Hepatocyte (in vitro differentiated cells): ENCODE results near the gene TMCO6. TPM values are rescaled to one million over a fixed set of nuclear protein-coding genes. Genes with fewer than 3 reads are reported as not detected.
A peak's percentile ranks its signal among the peaks of the same experiment; 100 is the strongest.
"Not testable (repeated sequence)": the region's sequence is repeated elsewhere in the genome, so short reads cannot be mapped to it uniquely, and the experiment has no call there.

Source experiments
- DNase-seq: peaks from one replicate; pipeline ENCODE4 v3.0.0-alpha.2; 2016; ENCODE audit warnings: low spot score
- H2AFZ ChIP-seq: fragments of 200-600 bp; sonication (generic); 2 replicates; pipeline ENCODE4 v1.6.0; 2016; ENCODE audit warnings: antibody characterized with exemption, mild to moderate bottlenecking
- H3K27ac ChIP-seq: fragments of 200-600 bp; sonication (generic); 2 replicates; pipeline ENCODE4 v1.5.1; 2016; ENCODE audit warnings: mild to moderate bottlenecking
- H3K27me3 ChIP-seq: fragments of 200-600 bp; sonication (generic); 2 replicates; pipeline ENCODE4 v1.6.1; 2016
- H3K36me3 ChIP-seq: fragments of 200-600 bp; sonication (generic); replicated peaks from 2 replicates; pipeline ENCODE4 v1.5.1; 2016; ENCODE audit warnings: low read depth; ENCODE audit not compliant: insufficient read depth
- H3K4me1 ChIP-seq: fragments of 200-600 bp; sonication (generic); 2 replicates; pipeline ENCODE4 v1.5.1; 2016; ENCODE audit warnings: mild to moderate bottlenecking, moderate library complexity; ENCODE audit not compliant: insufficient read depth
- H3K4me2 ChIP-seq: fragments of 200-600 bp; sonication (generic); 2 replicates; pipeline ENCODE4 v1.6.0; 2016
- H3K4me3 ChIP-seq: fragments of 200-600 bp; sonication (generic); 2 replicates; pipeline ENCODE4 v1.5.1; 2016; ENCODE audit warnings: mild to moderate bottlenecking
- H3K79me2 ChIP-seq: fragments of 200-600 bp; sonication (generic); 2 replicates; pipeline ENCODE4 v1.6.0; 2017; ENCODE audit warnings: mild to moderate bottlenecking
- H3K9me2 ChIP-seq: fragments of 200-600 bp; sonication (generic); replicated peaks from 2 replicates; pipeline ENCODE4 v1.6.0; 2017; ENCODE audit warnings: mild to moderate bottlenecking; ENCODE audit not compliant: insufficient read depth
- H3K9me3 ChIP-seq: fragments of 200-600 bp; sonication (generic); 2 replicates; pipeline ENCODE4 v1.5.1; 2016; ENCODE audit warnings: low read depth, mild to moderate bottlenecking
- H4K20me1 ChIP-seq: fragments of 200-600 bp; sonication (generic); 2 replicates; pipeline ENCODE4 v1.6.0; 2016; ENCODE audit warnings: mild to moderate bottlenecking; ENCODE audit not compliant: insufficient read depth, poor library complexity, severe bottlenecking
- CTCF ChIP-seq: fragments of 200-600 bp; sonication (generic); IDR thresholded peaks from 2 replicates; pipeline ENCODE4 v1.5.1; 2016; ENCODE audit warnings: antibody characterized with exemption, mild to moderate bottlenecking; ENCODE audit not compliant: poor library complexity
- EZH2 ChIP-seq: fragments of 200-600 bp; sonication (generic); IDR thresholded peaks from 2 replicates; pipeline ENCODE4 v1.6.1; 2016; ENCODE audit warnings: antibody characterized with exemption, mild to moderate bottlenecking, borderline replicate concordance
- EZH2phosphoT487 ChIP-seq: fragments of 200-600 bp; sonication (generic); IDR thresholded peaks from one replicate; pipeline ENCODE4 v1.6.1; 2018; ENCODE audit warnings: antibody characterized with exemption, mild to moderate bottlenecking, low read depth, moderate library complexity; ENCODE audit not compliant: unreplicated experiment, severe bottlenecking
- WGBS: methylation state at CpG from one replicate; pipeline ENCODE4 v1.1.6; 2016; ENCODE audit warnings: low lambda C conversion rate; ENCODE audit errors: missing lambda C conversion rate; 5-methylcytosine and 5-hydroxymethylcytosine counted together
- polyA plus RNA-seq: library from polyadenylated mRNA; unstranded; fragments of >200 nt; fragmentation: Nextera tagmentation; extraction: Ambion mirVana; gene quantifications from 2 replicates; pipeline ENCODE4 v1.2.1, GENCODE V29; 2016
- total RNA-seq: library from RNA; depleted of rRNA; stranded (reverse); fragments of >200 nt; gene quantifications from 2 replicates; pipeline ENCODE4 v1.2.3, GENCODE V29; 2014

Gene TMCO6
- total and polyA plus RNA-seq, 2 experiments from 2014 or later = 13.1 to 25.8 TPM

DNA sequence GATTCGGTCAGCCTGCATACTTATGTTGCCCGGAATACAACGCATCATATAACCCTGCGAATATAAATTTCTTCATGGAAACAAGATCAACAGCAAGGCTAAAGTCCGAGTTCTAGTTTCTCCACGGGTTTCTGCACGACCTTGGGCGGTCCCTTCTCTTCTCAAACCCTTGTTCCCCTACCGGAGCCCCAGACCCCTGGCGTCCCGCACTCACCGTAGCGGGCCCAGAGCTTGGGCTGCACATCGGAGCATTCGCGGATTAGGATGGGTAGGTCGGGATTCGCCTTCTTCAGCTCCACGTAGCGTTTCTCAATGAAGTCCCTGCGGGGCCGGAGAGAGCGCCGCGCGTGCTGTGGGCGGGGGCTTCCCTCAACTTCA lies 7.8 kb downstream of the TMCO6 start:
- Histone ChIP-seq H3K4me2 (peak overlapping the region; percentile 96), H4K20me1 (no peaks in the 10 kb centered on the region), H3K4me3 (peak overlapping the region; percentile 48), H3K27ac (peak overlapping the region; percentile 69), H3K9me2 (no peaks in the 10 kb centered on the region), H3K79me2 (peaks cover 48% of the 10 kb centered on the region), H3K4me1 (peaks cover 3% of the 10 kb centered on the region), H3K27me3 (no peaks in the 10 kb centered on the region), H2AFZ (peak overlapping the region; percentile 72), H3K9me3 (no peaks in the 10 kb centered on the region), H3K36me3 (no peaks in the 10 kb centered on the region)
- 2% methylated on average over 27 of the region's 27 CpGs for WGBS
- peak; percentile 13 for DNase-seq
- TF ChIP-seq EZH2 (no peak), CTCF (no peak), EZH2phosphoT487 (no peak)

GRCh38 chr5:140658870-140659269 lies 19.6 kb downstream of the TMCO6 start:
- Histone ChIP-seq H3K27ac (no peak overlapping the region), H3K27me3 (no peaks in the 10 kb centered on the region), H2AFZ (no peak overlapping the region), H3K36me3 (no peaks in the 10 kb centered on the region), H3K4me2 (no peak overlapping the region), H3K9me3 (no peaks in the 10 kb centered on the region), H3K4me3 (no peak overlapping the region), H3K79me2 (no peaks in the 10 kb centered on the region), H4K20me1 (no peaks in the 10 kb centered on the region), H3K9me2 (no peaks in the 10 kb centered on the region), H3K4me1 (peaks cover 4% of the 10 kb centered on the region)
- DNase-seq = no peak
- over 99% methylated on average over 17 of the region's 17 CpGs for WGBS
- no peak for TF ChIP-seq CTCF
- no peak for TF ChIP-seq EZH2phosphoT487
- no peak for TF ChIP-seq EZH2

DNA sequence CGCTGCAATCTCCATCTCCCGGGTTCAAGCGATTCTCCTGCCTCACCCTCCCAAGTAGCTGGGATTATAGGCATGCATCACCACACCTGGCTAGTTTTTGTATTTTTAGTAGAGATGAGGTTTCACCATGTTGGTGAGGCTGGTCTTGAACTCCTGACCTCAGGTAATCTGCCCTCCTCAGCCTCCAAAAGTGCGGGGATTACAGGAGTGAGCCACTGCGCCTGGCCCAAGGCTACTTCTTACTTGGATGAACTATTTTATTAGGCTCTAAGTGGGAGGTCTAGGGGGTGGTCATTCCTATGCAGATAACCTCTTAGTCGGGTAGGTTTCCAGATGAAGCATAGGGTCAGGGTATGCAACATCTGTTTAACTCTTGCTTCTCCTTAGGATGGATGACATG lies 21.1 kb downstream of the TMCO6 start:
- not testable (repeated sequence) for H3K4me2 ChIP-seq, H3K4me1 ChIP-seq, H4K20me1 ChIP-seq, H3K27ac ChIP-seq, H3K36me3 ChIP-seq, H3K4me3 ChIP-seq, H3K27me3 ChIP-seq, H3K9me2 ChIP-seq, H3K79me2 ChIP-seq, DNase-seq, H2AFZ ChIP-seq, H3K9me3 ChIP-seq
- 82% methylated on average over 6 of the region's 6 CpGs for WGBS

GRCh38 chr5:140664030-140664358 lies 24.7 kb downstream of the TMCO6 start:
- WGBS = 26% methylated on average over 18 of the region's 18 CpGs
- peak overlapping the region; percentile 92 for H3K27ac ChIP-seq
- peak overlapping the region; percentile 90 for H2AFZ ChIP-seq
- no peaks in the 10 kb centered on the region for H3K36me3 ChIP-seq
- peak overlapping the region; percentile 97 for H3K4me2 ChIP-seq
- no peak for DNase-seq
- H4K20me1 ChIP-seq = no peaks in the 10 kb centered on the region
- H3K79me2 ChIP-seq = peaks cover 29% of the 10 kb centered on the region
- H3K9me3 ChIP-seq = no peaks in the 10 kb centered on the region
- H3K4me3 ChIP-seq = peak overlapping the region; percentile 95
- H3K27me3 ChIP-seq = no peaks in the 10 kb centered on the region
- peaks cover 15% of the 10 kb centered on the region for H3K4me1 ChIP-seq
- H3K9me2 ChIP-seq = no peaks in the 10 kb centered on the region
- TF ChIP-seq EZH2 = no peak
- no peak for TF ChIP-seq CTCF
- TF ChIP-seq EZH2phosphoT487 = no peak
